HG03139 (cell line): ENCODE measurements around the gene DLG2.
"Not testable (repeated sequence)": the region's sequence is repeated elsewhere in the genome, so short reads cannot be mapped to it uniquely, and the experiment has no call there.

Experiments used
- ATAC-seq: cut with Tn5 transposase; IDR thresholded peaks from one replicate; pipeline ENCODE4 v1.9.1; 2021; ENCODE audit not compliant: unreplicated experiment

The DLG2 gene

DNA sequence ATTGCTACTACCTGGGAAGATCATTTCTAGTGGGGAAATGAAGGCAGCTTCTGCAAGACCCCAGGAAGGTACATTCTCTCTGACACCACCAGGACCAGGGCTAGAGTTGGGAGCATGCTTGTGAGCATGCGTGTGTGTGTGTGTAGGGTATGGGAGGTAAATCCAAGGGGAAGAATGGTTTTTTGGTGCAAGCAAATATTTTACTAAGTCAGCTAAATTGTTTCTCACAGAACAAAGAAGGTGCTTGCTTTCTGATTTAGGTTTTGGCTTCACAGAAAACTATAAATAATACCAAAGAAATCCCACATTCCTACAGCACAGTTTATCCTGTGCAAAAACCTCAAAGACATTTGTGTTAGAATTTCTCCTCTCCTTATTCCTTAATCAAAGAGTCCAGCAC lies 1996.9 kb downstream of the DLG2 start:
- ATAC-seq: no peak

DNA sequence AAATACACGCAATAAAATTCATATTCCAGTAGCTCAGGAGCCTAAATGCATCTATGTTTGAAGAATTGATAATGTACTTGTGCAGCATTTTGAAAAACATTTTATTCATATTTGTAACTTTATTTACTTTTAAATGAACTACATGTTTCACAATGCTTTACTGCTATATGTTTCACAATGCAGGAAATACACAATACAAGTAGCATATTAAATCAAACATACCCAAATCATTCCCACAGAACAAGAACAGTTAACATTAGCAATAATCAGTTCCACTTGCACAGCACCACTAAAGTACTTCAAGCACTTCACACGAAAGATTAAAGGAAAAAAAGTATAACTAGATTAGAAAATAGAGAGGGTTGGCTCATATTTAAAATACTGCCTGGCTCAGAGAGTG lies 1997.4 kb downstream of the DLG2 start:
- no peak for ATAC-seq

DNA sequence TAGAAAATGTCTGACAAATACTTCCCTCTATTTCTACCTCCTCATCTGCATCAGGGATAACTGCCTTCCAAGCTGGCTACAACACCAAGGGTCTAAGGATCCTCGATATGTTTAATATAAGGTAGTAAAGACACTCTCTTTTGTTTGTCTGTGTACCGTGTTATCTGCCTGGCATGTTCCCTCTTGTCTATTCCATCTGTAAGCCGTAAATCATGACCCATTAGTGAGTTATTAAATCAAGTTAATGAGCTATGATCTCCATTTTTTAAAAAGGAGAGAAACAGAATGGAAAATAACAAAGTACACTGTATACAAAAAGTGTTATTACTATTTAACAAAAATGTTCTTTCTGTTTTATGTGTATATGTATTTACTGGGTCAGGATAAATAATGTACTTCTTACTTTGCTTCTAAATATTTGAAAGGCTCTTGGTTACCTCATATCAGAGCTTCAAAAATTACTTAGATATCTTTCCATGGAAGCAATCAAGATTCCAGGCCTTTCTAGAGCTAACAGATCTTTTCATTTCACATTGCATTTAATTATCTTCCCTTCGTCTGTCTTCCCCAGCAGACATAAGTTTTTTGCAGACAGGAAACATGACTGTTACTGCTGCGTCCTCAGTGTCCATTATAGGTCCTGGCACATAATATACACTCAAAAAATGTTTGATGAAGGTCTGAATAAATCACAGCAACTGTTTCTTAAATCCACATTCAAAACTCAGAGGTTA lies 1998.4 kb downstream of the DLG2 start:
- no peak for ATAC-seq

DNA sequence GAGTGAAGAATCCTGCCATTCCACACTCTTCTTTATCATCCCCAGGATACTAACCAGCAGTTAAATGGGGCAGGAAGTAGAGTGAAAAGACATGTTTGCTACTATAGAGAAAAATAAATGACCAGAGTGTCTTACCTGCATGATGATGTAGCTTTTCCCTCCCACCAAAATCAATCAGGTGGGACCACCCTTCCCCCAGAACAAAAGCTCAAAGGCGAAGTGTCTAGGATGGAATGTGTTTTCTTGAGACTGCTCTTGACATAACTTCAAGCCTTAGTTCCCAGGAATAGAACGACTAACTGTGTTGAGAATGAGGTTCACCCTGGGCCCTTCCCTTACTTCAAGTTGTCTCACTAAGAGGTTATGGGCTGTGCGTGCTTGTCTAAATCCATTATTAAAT lies 2001.8 kb downstream of the DLG2 start:
- ATAC-seq: no peak

DNA sequence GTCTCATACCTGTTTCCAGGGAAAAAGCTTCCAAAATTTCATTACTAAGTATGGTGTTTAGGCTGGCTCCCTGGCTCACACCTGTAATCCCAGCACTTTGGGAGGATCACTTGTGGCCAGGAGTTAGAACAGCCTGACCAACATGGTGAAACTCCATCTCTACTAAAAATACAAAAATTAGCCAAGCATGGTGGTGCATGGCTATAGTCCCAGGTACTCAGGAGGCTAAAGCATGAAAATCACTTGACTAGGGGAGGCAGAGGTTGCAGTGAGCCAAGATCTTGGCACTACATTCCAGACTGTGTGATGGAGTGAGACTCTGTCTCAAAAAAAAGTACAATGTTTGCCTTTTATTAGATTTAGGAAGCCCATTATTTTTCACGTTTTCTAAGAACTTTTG lies 2009.5 kb downstream of the DLG2 start:
- no peak for ATAC-seq

DNA sequence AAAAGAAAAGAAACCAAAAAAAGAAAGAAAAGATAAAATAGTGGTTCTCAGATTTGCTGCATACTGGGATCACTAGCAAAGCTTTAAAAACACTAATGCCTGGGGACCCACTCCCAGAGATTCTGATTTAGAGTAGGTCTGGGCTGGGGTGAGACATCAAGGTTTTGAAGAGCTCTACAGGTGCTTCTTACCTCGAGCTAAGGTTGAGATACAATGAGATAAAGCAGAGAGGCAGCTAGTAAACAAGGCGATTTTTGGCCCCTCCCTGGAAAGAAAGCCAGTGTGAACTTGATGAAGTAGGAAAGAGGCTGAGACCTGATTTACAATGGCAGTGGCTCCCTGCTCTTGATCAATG lies 2013.4 kb downstream of the DLG2 start:
- peak; percentile 27 for ATAC-seq

DNA sequence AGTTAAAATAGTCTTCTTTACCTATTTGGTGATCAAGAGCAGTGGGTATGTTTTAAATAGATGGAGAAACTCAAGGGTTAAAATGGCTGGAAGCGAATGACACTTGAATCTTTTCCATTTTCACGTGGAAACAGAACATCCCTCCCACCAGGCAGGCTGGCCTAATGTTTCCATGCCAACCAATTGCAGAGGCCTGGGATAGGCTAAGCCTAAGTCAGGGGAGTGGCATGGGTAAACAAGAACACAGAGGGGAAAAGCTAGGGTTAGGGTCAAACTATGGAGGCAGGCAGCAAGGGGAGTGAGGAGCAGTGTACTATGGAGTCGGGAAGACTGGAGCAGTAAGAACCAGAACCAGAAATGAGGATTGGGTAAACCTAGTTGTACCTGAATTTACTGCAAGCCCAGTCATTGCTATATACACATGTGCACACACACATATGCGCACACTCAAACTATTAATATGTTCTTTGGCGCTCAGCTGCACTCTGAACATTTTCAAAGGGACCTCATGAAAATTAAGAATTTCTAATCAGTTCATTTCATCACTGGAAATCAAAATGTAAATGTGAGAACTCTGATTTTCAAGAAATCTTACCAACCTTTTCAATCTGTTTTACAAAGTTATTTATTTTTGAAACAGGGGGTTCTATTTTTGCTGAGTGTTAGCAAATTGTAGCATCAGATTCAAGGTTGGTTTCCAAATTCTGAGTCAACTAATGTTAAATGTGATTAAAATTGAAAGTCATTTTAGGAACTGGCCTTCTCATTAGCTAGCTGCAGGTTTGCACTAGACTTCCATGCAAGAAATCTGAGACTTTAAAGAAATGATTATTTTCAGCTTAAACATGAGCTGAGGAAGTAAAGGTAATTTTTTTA lies 2014.0 kb downstream of the DLG2 start:
- peak; percentile 70 for ATAC-seq

DNA sequence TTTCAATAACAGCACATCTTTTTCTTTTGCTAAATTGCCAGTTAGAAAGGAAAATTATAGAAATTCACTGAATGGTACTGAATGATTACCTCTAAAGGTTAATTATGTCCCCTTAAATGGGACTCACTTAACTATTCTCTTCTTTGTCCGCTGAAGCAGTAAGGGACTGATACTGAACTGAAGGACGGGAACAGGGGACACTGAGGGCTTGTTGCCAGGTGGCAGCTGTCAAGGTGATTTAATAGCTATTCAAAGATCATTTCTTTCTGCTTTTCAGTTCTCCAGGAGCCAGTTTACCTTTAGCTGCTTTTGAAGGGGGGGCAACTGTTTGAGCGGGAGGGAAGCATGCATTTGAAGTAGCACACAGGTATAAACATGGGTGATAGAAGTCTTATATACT lies 2015.5 kb downstream of the DLG2 start:
- ATAC-seq: no peak

DNA sequence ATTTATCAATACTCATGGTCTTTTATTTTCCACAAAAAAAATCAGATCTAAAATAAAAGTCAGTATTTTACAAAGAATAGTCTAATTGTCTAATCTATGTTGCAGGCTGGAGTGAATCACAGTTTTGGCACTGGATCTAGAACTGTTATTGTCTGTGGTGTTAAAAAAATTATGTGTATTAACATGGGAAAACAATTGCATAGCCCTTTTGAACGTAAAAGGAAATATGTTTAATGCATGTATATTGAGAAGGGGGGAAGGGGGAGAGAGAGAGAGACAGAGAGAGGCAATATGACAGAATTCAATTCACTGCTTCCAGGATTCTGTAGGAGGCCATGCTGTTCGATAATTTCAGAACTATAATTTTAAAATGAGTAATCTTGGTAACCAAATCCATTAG lies 2016.1 kb downstream of the DLG2 start:
- ATAC-seq: no peak

DNA sequence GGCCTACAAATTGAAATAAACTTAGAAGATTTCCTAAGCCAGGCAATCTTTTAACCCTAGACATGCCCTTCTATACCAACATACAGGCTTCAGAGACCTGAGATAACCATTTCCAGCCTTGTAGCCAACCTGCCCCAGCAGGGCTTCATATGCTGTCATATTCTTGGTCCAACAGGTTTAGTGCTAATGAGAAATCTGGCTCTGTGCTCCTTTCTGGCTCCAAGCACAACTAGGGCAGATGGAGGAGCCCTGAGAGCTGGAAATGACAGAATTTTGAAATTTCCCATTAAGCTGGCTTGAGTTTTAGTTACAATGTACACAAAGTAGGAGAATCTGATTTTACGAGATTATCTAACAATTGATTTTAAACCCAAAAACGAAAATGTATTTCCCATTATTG lies 2018.0 kb downstream of the DLG2 start:
- no peak for ATAC-seq

DNA sequence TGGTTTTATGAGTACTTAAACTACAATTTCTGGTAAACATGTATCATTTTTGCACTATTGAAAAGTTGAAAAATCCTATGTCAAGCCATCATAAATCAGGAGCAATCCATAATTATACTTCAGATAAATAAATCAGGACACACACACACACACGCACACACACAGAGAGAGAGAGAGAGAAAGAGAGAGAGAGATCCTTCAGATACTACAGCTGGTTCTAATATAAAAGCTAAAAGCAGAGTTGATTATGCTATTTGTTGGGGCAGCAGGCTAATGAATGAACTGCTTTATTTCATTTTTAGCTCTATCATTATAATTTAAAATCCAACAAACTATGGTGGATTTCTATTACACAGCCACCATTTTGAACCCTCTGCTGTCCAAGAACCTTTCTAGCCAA lies 2018.6 kb downstream of the DLG2 start:
- ATAC-seq: no peak

DNA sequence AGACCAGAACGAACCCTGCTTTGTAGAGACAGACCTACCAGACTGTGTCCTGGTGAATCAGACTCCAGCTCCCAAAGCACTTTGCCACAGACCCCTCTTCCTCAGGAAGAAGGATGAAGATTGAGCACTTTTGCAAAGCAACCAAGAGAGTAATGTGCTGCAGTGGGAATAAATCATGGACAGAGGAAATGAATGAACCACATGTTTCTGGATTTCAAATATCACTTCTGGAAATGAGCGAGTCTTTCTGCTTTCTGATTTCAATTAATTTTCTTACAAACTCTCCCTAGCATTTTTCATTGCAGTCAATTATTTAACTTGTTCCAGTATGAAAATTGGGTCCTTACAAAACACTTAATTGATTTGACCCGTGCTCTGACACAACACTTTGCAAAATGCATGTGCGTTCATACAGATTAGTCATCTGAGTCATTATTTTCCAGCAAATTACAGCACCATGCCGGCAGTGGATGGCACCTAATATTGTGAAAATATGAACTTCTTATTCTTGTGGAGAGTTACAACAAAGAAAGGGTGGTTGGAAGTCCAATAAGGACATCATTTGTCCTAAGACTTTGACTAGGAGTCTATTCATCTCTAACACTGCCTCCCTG lies 2025.1 kb downstream of the DLG2 start:
- ATAC-seq: no peak

DNA sequence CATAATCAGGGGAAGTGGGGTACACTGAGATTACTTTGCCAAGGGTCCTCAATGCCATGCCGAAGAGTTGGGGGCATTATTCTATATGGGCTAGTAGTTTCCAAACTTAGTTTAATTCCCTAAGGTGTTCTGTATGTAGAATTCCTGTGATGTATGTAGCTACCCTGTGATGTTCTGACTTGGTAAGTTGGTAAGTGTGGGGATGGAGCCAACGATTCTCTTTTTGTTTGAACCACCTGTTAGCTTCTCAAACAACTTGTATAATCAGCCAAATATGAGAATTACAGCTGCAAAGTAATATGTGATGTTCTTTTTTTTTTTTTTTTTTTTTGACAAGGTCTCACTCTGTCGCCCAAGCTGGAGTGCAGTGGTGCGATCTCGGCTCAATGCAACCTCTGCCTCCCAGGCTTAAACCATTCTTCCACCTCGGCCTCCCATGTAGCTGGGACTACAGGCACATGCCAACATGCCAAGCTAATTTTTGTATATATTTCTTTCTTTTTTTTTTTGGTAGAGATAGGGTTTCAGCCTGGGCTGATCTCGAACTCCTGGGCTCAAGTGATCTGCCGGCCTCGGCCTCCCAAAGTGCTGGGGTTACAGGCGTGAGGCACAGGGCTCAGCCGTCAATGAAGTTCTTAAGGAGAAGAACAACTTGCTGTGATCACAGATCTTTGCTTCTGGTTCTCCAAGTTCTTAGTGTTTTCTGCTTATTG lies 2025.8 kb downstream of the DLG2 start:
- no peak for ATAC-seq

DNA sequence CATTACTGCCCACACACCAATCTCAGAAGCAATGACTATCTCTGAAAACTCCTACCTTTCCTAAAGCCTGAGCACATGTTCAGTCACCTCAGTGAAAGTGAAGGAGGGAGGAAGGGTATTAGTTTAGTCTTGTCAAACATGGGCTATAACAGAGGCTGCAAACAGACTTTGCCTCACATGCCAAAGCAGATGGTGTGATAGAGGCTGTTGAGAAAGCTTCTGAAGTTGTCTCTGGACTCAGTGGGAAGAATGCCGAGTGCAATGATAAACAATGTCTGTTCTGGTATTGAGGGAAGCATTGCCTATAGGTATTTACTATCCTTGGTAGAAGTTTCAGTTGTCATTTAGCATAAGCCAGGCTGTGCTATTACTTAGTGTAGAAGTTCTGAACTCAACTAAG lies 2026.5 kb downstream of the DLG2 start:
- ATAC-seq: no peak

DNA sequence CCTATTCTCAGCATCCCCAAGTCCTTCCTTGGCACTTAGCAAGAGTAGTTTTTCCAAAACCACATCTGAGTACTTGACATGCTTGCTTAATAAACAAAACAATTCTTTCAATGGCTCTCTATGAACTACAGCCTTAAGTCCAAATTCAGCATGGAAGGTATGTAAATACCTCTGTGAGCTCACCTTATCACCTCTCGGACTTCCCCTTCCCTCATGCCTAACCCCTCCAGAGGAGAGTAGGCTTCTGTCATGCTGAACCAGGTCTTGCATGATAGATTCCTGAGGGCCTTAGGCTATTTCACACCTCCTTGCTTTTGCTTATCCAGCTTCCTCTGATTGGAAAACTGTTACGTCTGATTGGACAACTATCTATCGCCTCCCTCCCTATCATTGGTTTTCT lies 2028.1 kb downstream of the DLG2 start:
- no peak for ATAC-seq

DNA sequence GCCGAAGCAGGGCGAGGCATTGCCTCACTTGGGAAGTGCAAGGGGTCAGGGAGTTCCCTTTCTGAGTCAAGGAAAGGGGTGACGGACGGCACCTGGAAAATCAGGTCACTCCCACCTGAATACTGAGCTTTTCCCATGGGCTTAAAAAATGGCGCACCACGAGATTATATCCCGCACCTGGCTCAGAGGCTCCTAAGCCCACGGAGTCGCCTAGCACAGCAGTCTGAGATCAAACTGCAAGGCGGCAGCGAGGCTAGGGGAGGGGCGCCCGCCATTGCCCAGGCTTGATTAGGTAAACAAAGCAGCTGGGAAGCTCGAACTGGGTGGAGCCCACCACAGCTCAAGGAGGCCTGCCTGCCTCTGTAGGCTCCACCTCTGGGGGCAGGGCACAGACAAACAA lies 2039.3 kb downstream of the DLG2 start:
- ATAC-seq: not testable (repeated sequence)

DNA sequence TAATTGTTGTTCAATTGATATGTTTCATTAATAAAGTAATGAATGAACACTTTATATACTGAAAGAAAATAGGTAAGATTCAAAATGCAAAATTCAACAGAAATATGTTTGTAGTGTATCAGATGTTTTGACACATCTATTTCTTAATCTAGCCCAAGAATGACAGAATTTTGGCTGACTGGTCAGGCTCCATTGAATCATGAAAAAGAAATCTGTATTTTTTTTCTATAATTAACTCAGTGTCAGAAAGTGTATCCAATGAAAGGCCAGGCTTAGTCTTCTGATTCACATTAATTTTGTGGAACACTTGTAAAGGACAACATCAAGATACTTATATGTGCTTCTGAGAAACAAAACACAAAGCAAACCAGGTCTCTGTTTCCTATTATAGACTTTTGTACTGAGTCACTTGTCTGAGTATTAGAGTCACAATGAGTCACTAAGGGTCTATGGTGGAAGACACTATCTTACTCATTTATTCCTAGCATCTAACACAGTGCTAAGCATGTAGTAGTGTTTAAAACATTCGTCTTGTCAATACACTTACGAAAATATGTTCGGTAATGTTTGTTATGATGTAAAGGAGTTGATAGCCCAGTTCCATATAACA lies 2043.3 kb downstream of the DLG2 start:
- no peak for ATAC-seq

DNA sequence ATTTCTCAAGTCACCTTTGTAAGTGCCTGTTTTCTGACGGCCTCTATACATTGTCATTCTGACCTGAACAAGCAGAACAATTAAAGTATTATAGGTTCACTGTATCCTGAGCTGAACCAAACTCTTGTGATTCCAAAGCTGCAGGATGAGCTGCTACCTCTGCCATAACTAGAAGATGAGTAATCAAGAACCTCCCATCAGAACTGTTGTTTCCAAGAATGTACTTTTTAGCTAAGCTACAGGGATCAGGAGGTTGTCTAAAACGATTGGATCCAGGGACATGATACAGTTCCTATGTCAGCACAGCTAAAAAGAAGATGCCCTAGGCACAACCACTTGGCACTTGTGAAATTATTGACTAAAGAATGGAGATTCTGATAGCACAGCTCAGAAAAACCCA lies 2052.6 kb downstream of the DLG2 start:
- no peak for ATAC-seq

DNA sequence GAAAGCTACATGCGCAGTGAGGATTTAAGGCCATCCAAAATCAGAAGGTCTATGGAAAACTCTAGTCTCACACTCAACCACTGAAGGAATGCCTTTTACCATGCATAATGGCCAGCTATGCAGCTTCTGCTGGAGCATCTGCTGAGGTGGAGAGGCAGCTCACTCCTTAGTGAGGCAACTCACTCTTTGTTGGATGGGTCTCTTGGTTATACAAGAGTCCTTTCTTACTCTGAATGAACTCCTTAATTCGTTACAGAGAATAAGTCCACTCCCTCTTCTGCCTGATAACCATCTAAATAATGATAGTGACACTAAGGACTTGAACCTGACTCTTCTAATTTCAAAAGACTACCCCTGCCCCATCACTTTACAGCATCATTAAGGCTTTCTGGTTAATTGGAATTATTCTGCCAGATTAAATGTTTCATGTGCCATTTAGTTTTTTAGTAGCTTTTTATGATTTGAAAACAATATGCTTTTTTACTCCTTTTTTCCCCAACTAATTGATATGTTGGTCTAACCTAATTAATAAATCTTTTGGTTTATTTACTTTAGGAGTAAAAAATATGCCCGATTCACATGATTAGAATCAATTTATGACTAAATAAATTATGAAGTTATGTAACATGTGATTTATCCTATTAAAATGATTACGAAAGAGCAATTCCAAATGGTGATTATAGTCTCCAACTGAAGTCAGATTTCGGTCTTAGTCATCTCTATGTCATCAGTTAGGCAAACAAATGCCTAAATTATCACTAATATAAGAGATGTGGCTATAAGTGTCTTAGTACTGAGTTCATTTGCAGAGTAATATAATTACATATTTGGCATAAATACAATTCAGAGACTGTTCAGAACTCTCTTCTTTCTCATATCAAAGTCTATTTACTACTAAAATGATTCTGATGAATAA lies 2054.3 kb downstream of the DLG2 start:
- no peak for ATAC-seq

DNA sequence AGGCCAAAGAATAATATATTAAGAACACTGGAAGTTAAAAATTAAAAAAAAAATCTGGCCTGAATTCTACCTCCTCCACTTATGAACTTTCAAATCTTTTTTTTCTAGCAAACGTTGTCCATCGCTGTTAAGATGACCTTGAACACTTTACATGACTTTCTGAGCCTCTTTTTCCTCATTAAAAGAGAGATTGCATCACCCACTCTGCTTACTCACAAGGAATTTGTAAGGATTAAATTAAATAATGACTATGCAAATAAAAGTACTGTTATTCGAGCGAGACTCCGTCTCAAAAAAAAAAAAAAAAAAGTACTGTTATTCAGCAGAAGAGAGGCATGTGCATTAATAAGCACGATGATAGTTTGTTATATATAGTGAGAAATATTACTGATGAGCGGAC lies 2055.8 kb downstream of the DLG2 start:
- ATAC-seq: no peak
